HCT116 (cell line): ENCODE results near the gene TAF1B. TPM values are rescaled to one million over a fixed set of nuclear protein-coding genes. Genes with fewer than 3 reads are reported as not detected.

Experiments
- ATAC-seq: fragments of 200-7000 bp; cut with Tn5 transposase; 2 replicates; pipeline ENCODE4 v1.9.1; 2020; ENCODE audit warnings: mild to moderate bottlenecking, moderate library complexity
- BruUV-seq: library from RNA; stranded (reverse); fragments of 400-500 nt; replicated peaks from 2 replicates; lab custom pipeline; 2021; lab: Mats Ljungman, UMichigan
- CTCF ChIA-PET: fragments of 300-600 bp; sonication (Branson Sonifier 250); formaldehyde crosslinking; loops from one replicate; lab custom pipeline; 2021; ENCODE audit warnings: antibody characterized with exemption; lab: Charles Lee
- POLR2A ChIA-PET: fragments of 300-600, 350-600 bp; sonication (Branson Sonifier 250); formaldehyde crosslinking; loops from one replicate; lab custom pipeline; 2021; ENCODE audit warnings: antibody characterized with exemption; lab: Charles Lee
- RAD21 ChIA-PET, 2 experiments: fragments of 300-600 bp; sonication (Branson Sonifier 250); formaldehyde crosslinking; loops; one replicate each; lab custom pipeline; 2023; ENCODE audit warnings: low total read pairs in 2 of 2; ENCODE audit not compliant: uncharacterized antibody in 2 of 2, unreplicated experiment in 2 of 2, low non-redundant PET in 1 of 2; lab: Charles Lee
- DNase-seq: peaks from one replicate; pipeline ENCODE4 v3.0.0-alpha.2; 2010; ENCODE audit warnings: low read depth, low spot score
- H2AFZ ChIP-seq: fragments of 200-600 bp; shearing (Covaris generic), sonication (generic); 2 replicates; pipeline ENCODE4 v1.6.1; 2017; ENCODE audit warnings: low read depth, mixed run types, mixed read lengths, antibody characterized with exemption, low read length; ENCODE audit not compliant: poor library complexity, severe bottlenecking
- H3K27ac ChIP-seq: 2 replicates; pipeline ENCODE4 v1.5.1; 2012; ENCODE audit warnings: low read depth, low read length
- H3K27me3 ChIP-seq: fragments of 200-600 bp; sonication (generic); 2 replicates; pipeline ENCODE4 v1.6.1; 2016; ENCODE audit warnings: mixed run types, low read length, mixed read lengths; ENCODE audit not compliant: insufficient read depth
- H3K36me3 ChIP-seq, 2 experiments: fragments of 200-500 bp in 1 of 2; fragments of 200-600 bp in 1 of 2; sonication (Bioruptor generic) in 1 of 2; sonication (generic) in 1 of 2; 2 replicates each; pipeline versions ENCODE4 v1.5.1 to v1.6.1; 2014 to 2016; ENCODE audit warnings: low read length in 2 of 2, inconsistent platforms in 1 of 2, mixed read lengths in 1 of 2, mixed run types in 1 of 2; ENCODE audit not compliant: insufficient read depth in 2 of 2, control insufficient read depth in 1 of 2
- H3K4me1 ChIP-seq, 2 experiments: fragments of 200-600 bp in 1 of 2; sonication (generic) in 1 of 2; 2 replicates each; pipeline versions ENCODE4 v1.5.1 to v1.6.1; 2012 to 2017; ENCODE audit warnings: low read length in 2 of 2, inconsistent platforms in 1 of 2, mild to moderate bottlenecking in 1 of 2, mixed read lengths in 1 of 2, mixed run types in 1 of 2, moderate library complexity in 1 of 2; ENCODE audit not compliant: insufficient read depth in 2 of 2, control insufficient read depth in 1 of 2
- H3K4me2 ChIP-seq: fragments of 200-600 bp; sonication (generic); 2 replicates; pipeline ENCODE4 v1.6.1; 2017; ENCODE audit warnings: mixed run types, low read length, mixed read lengths
- H3K4me3 ChIP-seq, 2 experiments: fragments of 200-600 bp in 1 of 2; sonication (generic) in 1 of 2; replicated peaks in 1 of 2; 2 replicates each; pipeline ENCODE4 v1.5.1; 2011 to 2016; ENCODE audit warnings: low read length in 2 of 2, control low read depth in 1 of 2, low read depth in 1 of 2, mild to moderate bottlenecking in 1 of 2, mixed read lengths in 1 of 2, mixed run types in 1 of 2
- H3K79me2 ChIP-seq: fragments of 200-600 bp; sonication (generic); 2 replicates; pipeline ENCODE4 v1.6.1; 2017; ENCODE audit warnings: mild to moderate bottlenecking, mixed run types, low read length, moderate library complexity, mixed read lengths; ENCODE audit not compliant: insufficient read depth
- H3K9ac ChIP-seq: fragments of 200-600 bp; sonication (generic); 2 replicates; pipeline ENCODE4 v1.6.1; 2016; ENCODE audit warnings: low read length, mixed read lengths
- H3K9me2 ChIP-seq: fragments of 200-600 bp; sonication (generic), shearing (Covaris generic); 2 replicates; pipeline ENCODE4 v1.6.1; 2017; ENCODE audit warnings: mixed run types, mild to moderate bottlenecking, moderate library complexity; ENCODE audit not compliant: insufficient read depth
- H3K9me3 ChIP-seq, 2 experiments: fragments of 200-500 bp in 1 of 2; fragments of 200-600 bp in 1 of 2; sonication (Bioruptor generic) in 1 of 2; sonication (generic) in 1 of 2; 2 replicates each; pipeline ENCODE4 v1.6.1; 2014 to 2017; ENCODE audit warnings: low read length in 2 of 2, mixed read lengths in 2 of 2, inconsistent platforms in 1 of 2, low read depth in 1 of 2, mild to moderate bottlenecking in 1 of 2, mixed run types in 1 of 2, moderate library complexity in 1 of 2; ENCODE audit not compliant: control insufficient read depth in 1 of 2, insufficient read depth in 1 of 2
- H4K20me1 ChIP-seq: fragments of 200-600 bp; sonication (generic), shearing (Covaris generic); 2 replicates; pipeline ENCODE4 v1.6.1; 2017; ENCODE audit warnings: mixed run types, mild to moderate bottlenecking, moderate library complexity; ENCODE audit not compliant: insufficient read depth
- EGR1 ChIP-seq: IDR thresholded peaks from 2 replicates; pipeline ENCODE4 v1.6.1; 2012; ENCODE audit warnings: low read depth
- EZH2 ChIP-seq: fragments of 200-600 bp; sonication (generic); IDR thresholded peaks from 2 replicates; pipeline ENCODE4 v1.6.1; 2017; ENCODE audit warnings: antibody characterized with exemption, mixed run types
- JUND ChIP-seq: IDR thresholded peaks from 2 replicates; pipeline ENCODE4 v1.6.1; 2012
- MAX ChIP-seq: IDR thresholded peaks from 2 replicates; pipeline ENCODE4 v1.6.1; 2012
- POLR2AphosphoS5 ChIP-seq: IDR thresholded peaks from 2 replicates; pipeline ENCODE4 v1.6.1; 2011; ENCODE audit warnings: mild to moderate bottlenecking, low read depth, low read length, moderate library complexity
- SIN3A ChIP-seq: IDR thresholded peaks from 2 replicates; pipeline ENCODE4 v1.6.1; 2012; ENCODE audit warnings: low read depth
- ZFX ChIP-seq: fragments of 450-650 bp; IDR thresholded peaks from 2 replicates; pipeline ENCODE4 v1.6.1; 2017
- intact Hi-C: fragments of 100-400 bp; cut with micrococcal nuclease; formaldehyde crosslinking; loops from 2 replicates; pipeline ENCODE4 v1.10.0; 2022
- total RNA-seq: library from RNA; stranded (reverse); gene quantifications from one replicate; pipeline ENCODE4 v1.2.1, GENCODE V29; 2021; ENCODE audit not compliant: unreplicated experiment

The TAF1B gene
- total RNA-seq, 1 experiment from 2014 or later: 27.9 TPM

DNA sequence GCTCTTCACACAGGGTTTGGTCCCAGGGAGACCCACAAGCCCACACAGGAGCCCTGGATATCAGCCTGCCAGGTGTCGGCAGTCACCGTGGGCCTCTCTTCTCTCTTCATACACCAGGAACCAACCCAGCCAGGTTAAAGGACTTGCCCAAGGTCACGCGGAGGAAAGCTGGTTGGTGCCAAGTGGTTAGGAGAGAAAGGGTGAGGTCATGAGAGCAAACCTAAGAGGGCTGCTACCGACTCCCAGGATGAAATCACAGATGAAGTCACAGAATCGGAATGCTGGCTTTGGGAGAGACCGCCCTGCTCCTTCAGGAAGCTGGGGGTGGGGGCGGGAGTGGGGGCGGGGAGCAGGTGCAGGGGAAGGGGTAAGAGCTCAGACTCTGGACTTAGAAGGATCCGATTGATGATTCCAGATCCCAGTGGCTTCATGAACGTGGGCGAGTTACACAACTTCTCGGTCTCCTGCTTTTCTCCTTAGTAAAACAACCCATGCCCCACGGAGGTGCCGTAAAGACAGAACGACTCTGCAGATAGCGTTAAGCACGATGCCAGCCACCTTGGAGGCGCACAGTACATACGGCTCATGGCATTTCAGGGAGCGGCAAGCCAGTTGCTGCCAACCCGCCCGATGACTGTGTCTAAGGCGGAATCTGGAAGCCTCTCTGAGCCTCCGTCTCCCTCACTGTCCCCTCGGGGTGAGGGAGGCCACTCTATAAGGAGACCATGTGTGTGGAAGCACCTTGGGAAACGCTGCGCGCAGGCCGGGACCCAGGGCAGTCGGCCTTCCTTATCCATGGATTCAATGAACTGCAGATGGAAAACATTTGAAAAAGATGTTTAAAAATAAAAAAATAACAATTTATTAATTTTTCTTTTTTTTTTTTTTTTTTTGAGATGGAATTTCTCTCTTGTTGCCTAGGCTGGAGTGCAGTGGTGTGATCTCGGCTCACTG, 23.0 kb upstream of the TAF1B start:
- Histone ChIP-seq H3K4me2 (peak overlapping the region; percentile 54), H3K9me2 (no peaks in the 10 kb centered on the region)
- no peak for DNase-seq

GRCh38 chr2:9821805-9822445, 21.3 kb upstream of the TAF1B start:
- H3K9me3 ChIP-seq: no peaks in the 10 kb centered on the region
- TF ChIP-seq ZFX (0 out of 2 replicates have a peak, but pooled peaks have one; percentile 0), POLR2AphosphoS5 (no peak)
- TF ChIP-seq, all 23 proteins: peak for 1
- intact Hi-C loops: no loop called here
- Histone ChIP-seq H3K4me1 (peaks cover 5 to 13% of the 10 kb centered on the region in 2 experiments), H3K79me2 (no peaks in the 10 kb centered on the region), H2AFZ (no peak overlapping the region), H3K4me2 (no peak overlapping the region), H4K20me1 (no peaks in the 10 kb centered on the region), H3K9me2 (no peaks in the 10 kb centered on the region), H3K36me3 (no peaks in the 10 kb centered on the region), H3K4me3 (no peak overlapping the region), H3K27ac (no peak overlapping the region), H3K9ac (no peak overlapping the region), H3K27me3 (no peaks in the 10 kb centered on the region)
- no peak for DNase-seq
- no peak for ATAC-seq
- ChIA-PET RAD21 (no interaction called here), CTCF (no interaction called here), POLR2A (no interaction called here)
- no TSS peak for BruUV-seq

More for the DNA sequence above, 23.0 kb upstream of the TAF1B start:
- H2AFZ ChIP-seq: peak overlapping the region; percentile 54
- 0 out of 2 replicates have a peak overlapping the region, but pooled peaks have one; percentile 25 for H3K9ac ChIP-seq
- H3K4me3 ChIP-seq: no peak overlapping the region
- RAD21 ChIA-PET: no interaction called here
- no peak for TF ChIP-seq EZH2
- no peak for TF ChIP-seq JUND
- no peak for TF ChIP-seq MAX
- TF ChIP-seq EGR1: no peak
- no peak for TF ChIP-seq SIN3A
- TF ChIP-seq, all 23 proteins: peak for 0
- ATAC-seq: peak; percentile 64; the same call in 1 of the 2 replicates
- Histone ChIP-seq H3K36me3 (no peaks in the 10 kb centered on the region), H4K20me1 (no peaks in the 10 kb centered on the region), H3K27me3 (no peaks in the 10 kb centered on the region), H3K27ac (no peak overlapping the region), H3K4me1 (peaks cover 5 to 13% of the 10 kb centered on the region in 2 experiments), H3K79me2 (no peaks in the 10 kb centered on the region), H3K9me3 (no peaks in the 10 kb centered on the region)
- intact Hi-C loops: no loop called here
- no TSS peak for BruUV-seq
- ChIA-PET CTCF (interaction anchor here (0.9 to 1.1 kb wide), 2 partner anchors 42 to 229 kb away, joined by 3 read pairs; no protein-coding TSS in a partner anchor), POLR2A (no interaction called here)
